DOHH2 (cell line): Measurements from ENCODE around the gene ITCH.

Source experiments
- H3F3A ChIP-seq: fragments of 200-600 bp; sonication (generic), shearing (Covaris generic); 2 replicates; pipeline ENCODE4 v1.6.0; 2016; ENCODE audit warnings: antibody characterized with exemption, mild to moderate bottlenecking; ENCODE audit not compliant: control insufficient read depth, insufficient read depth
- H3K27ac ChIP-seq: fragments of 200-600 bp; sonication (generic); 2 replicates; pipeline ENCODE4 v1.5.1; 2014; ENCODE audit warnings: low read depth, mild to moderate bottlenecking, low read length, moderate library complexity
- H3K27me3 ChIP-seq: fragments of 200-600 bp; sonication (generic); 2 replicates; pipeline ENCODE4 v1.6.1; 2014; ENCODE audit warnings: mild to moderate bottlenecking, low read length, mixed read lengths; ENCODE audit not compliant: control insufficient read depth
- H3K36me3 ChIP-seq: fragments of 200-600 bp; sonication (generic); 2 replicates; pipeline ENCODE4 v1.6.1; 2014; ENCODE audit warnings: mild to moderate bottlenecking, low read length, moderate library complexity, mixed read lengths; ENCODE audit not compliant: control insufficient read depth
- H3K4me1 ChIP-seq: fragments of 200-600 bp; sonication (generic); 2 replicates; pipeline ENCODE4 v1.6.1; 2014; ENCODE audit warnings: mild to moderate bottlenecking, low read length, mixed read lengths; ENCODE audit not compliant: control insufficient read depth
- H3K4me2 ChIP-seq: fragments of 200-600 bp; sonication (generic); 2 replicates; pipeline ENCODE4 v1.6.0; 2014; ENCODE audit warnings: mild to moderate bottlenecking, low read length, moderate library complexity
- H3K4me3 ChIP-seq: fragments of 200-600 bp; sonication (generic); 2 replicates; pipeline ENCODE4 v1.5.1; 2014; ENCODE audit warnings: mild to moderate bottlenecking, low read length, mixed read lengths
- H3K79me2 ChIP-seq: fragments of 200-600 bp; sonication (generic); 2 replicates; pipeline ENCODE4 v1.6.1; 2014; ENCODE audit warnings: mild to moderate bottlenecking, low read length, mixed read lengths; ENCODE audit not compliant: control insufficient read depth
- H3K9me2 ChIP-seq: fragments of 200-600 bp; sonication (generic); replicated peaks from 2 replicates; pipeline ENCODE4 v1.6.1; 2014; ENCODE audit warnings: mild to moderate bottlenecking, low read length, mixed read lengths; ENCODE audit not compliant: control insufficient read depth
- H3K9me3 ChIP-seq: fragments of 200-600 bp; sonication (generic); 2 replicates; pipeline ENCODE4 v1.6.1; 2014; ENCODE audit warnings: antibody characterized with exemption, low read length, mixed read lengths; ENCODE audit not compliant: control insufficient read depth, insufficient read depth
- H4K20me1 ChIP-seq: fragments of 200-600 bp; sonication (generic); 2 replicates; pipeline ENCODE4 v1.6.0; 2014; ENCODE audit warnings: low read depth, mild to moderate bottlenecking, antibody characterized with exemption, low read length, moderate library complexity; ENCODE audit not compliant: control insufficient read depth, insufficient read depth
- EZH2phosphoT487 ChIP-seq: fragments of 200-600 bp; sonication (generic); IDR thresholded peaks from 2 replicates; pipeline ENCODE4 v1.6.1; 2017; ENCODE audit warnings: borderline replicate concordance, mild to moderate bottlenecking, antibody characterized with exemption, low read length, moderate library complexity, mixed read lengths
- TF ChIP-seq, protein P1 (sequence below): fragments of 200-600 bp; sonication (generic); IDR thresholded peaks from one replicate; pipeline ENCODE4 v1.5.1; 2014; ENCODE audit warnings: antibody characterized with exemption, mild to moderate bottlenecking, low read depth, low read length; ENCODE audit not compliant: poor library complexity, severe bottlenecking

The ITCH gene

DNA sequence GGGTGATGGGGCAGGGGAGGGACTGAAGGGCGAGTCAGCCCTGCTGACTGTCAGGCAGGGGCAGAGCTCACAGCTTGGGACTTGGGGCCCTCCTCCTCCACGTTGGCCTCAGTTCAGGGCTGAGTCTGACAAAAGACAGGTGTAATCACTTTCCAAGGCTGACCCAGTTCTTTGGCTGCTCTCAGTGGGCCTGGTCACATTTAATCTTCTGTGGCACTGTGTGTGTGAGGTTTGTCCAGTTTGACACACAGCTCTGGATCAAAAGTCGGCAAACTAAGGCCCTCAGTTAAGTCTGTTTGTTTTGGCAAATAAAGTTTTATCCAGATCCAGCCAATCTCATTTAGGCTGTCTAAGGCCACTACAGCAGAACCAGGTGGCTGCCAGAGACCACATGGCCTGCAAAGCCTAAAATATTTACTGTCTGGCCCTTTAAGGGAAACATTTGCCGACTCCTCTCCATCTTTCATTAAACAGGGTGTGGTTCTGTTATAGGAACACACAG, 190.3 kb downstream of the ITCH start:
- Histone ChIP-seq H3F3A (no peaks in the 10 kb centered on the region), H3K36me3 (no peaks in the 10 kb centered on the region), H3K9me3 (no peaks in the 10 kb centered on the region), H3K4me3 (no peak overlapping the region), H3K27me3 (no peaks in the 10 kb centered on the region), H4K20me1 (no peaks in the 10 kb centered on the region), H3K27ac (no peak overlapping the region), H3K9me2 (no peaks in the 10 kb centered on the region), H3K79me2 (no peaks in the 10 kb centered on the region), H3K4me2 (no peak overlapping the region), H3K4me1 (no peaks in the 10 kb centered on the region)
- TF ChIP-seq, protein P1, sequence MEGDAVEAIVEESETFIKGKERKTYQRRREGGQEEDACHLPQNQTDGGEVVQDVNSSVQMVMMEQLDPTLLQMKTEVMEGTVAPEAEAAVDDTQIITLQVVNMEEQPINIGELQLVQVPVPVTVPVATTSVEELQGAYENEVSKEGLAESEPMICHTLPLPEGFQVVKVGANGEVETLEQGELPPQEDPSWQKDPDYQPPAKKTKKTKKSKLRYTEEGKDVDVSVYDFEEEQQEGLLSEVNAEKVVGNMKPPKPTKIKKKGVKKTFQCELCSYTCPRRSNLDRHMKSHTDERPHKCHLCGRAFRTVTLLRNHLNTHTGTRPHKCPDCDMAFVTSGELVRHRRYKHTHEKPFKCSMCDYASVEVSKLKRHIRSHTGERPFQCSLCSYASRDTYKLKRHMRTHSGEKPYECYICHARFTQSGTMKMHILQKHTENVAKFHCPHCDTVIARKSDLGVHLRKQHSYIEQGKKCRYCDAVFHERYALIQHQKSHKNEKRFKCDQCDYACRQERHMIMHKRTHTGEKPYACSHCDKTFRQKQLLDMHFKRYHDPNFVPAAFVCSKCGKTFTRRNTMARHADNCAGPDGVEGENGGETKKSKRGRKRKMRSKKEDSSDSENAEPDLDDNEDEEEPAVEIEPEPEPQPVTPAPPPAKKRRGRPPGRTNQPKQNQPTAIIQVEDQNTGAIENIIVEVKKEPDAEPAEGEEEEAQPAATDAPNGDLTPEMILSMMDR = no peak
- TF ChIP-seq EZH2phosphoT487 = no peak

DNA sequence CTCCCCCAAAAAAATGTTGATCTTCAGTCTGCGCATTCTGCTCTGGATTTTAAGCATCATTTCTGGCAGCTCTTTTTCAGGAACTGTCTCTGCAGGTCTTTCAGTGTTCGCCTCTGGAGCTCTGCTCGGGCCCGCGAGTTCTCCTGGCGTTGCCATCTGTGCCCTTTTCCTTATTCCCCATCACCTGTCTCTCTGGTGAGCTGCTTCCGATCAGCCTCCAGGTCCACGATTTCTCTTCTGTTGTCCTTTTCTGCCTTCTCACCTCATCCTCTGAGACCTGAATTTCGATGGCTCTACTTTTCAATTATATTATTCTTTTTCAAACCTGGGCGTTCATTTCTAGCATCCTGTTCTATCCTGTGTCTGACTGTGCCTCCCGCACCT, 194.9 kb downstream of the ITCH start:
- Histone ChIP-seq H3K36me3 (no peaks in the 10 kb centered on the region), H3K4me1 (0 out of 2 replicates have a peak, but pooled peaks cover 4% of the 10 kb centered on the region), H3K79me2 (no peaks in the 10 kb centered on the region), H3K9me2 (no peaks in the 10 kb centered on the region), H3K27ac (no peak overlapping the region), H3K9me3 (no peaks in the 10 kb centered on the region), H3K27me3 (no peaks in the 10 kb centered on the region), H3K4me2 (peak overlapping the region; percentile 78), H3F3A (no peaks in the 10 kb centered on the region), H4K20me1 (no peaks in the 10 kb centered on the region), H3K4me3 (peak overlapping the region; percentile 76)
- TF ChIP-seq, protein P1 = no peak
- TF ChIP-seq EZH2phosphoT487 = no peak

DNA sequence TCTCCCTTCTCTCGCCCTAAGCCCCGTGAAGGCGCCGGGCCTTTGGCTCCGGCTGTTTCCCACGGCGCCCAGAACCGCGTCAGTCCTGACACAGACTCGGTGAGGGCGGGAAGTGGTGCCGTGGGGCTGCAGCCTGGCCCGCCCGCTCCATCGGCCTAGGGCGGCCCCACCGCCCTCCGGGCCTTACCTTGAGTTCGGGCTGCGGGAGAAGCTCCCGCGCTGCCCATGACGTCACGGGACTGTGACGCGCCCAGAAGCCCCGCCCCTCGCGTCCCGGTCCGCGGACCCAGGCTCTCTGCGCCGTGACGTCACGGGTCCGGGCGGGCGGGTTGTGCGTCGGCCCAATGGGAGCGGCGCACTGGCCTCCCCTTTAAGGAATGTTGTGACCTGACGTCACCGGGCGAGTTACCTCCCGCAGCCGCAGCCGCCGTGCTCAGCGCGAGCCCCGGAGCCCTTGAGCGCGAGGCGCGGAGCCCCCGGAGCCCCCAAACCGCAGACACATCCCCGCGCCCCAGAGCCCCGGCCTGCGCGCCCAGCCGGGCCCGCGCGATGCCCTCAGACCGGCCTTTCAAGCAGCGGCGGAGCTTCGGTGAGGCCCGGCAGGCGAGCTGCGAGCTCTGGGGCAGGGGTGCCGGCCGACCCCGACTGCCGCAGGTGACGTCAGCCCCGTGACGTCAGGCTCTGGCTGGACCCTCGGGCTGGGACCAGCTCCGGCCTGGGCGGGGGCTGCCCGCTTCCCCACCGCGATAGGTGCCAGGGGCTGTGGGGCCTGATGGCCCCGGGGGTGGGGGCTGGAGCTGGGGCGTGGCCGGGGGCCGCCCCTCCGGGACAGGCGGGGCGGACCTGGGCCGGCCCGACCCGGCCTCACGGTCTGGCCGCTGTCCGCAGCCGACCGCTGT, 195.5 kb downstream of the ITCH start, which contains the start of gene MAP1LC3A:
Gene MAP1LC3A, plus strand, starts transcription at position 399 of the 899 bp plus-strand sequence. Its CDS starts 151 bp downstream, at position 550.
- Histone ChIP-seq H3K4me3 (peak within 1 kb of the TSS; percentile 76), H3K4me2 (peak within 1 kb of the TSS; percentile 78), H3K36me3 (no peaks in the 10 kb centered on the region)

More for the DNA sequence above, 195.5 kb downstream of the ITCH start, which contains the start of gene MAP1LC3A:
- no peaks in the 10 kb centered on the region for H3K27me3 ChIP-seq
- H3F3A ChIP-seq = no peaks in the 10 kb centered on the region
- TF ChIP-seq EZH2phosphoT487 = no peak
- TF ChIP-seq, protein P1 = no peak
- no peaks in the 10 kb centered on the region for H3K9me3 ChIP-seq
- 0 out of 2 replicates have a peak, but pooled peaks cover 4% of the 10 kb centered on the region for H3K4me1 ChIP-seq
- no peaks in the 10 kb centered on the region for H3K9me2 ChIP-seq
- no peak within 1 kb of the TSS for H3K27ac ChIP-seq
- H3K79me2 ChIP-seq = no peaks in the 10 kb centered on the region
- H4K20me1 ChIP-seq = no peaks in the 10 kb centered on the region
